HepG2 (cell line): ENCODE measurements around the gene ANXA5. TPM values are rescaled to one million over a fixed set of nuclear protein-coding genes. Genes with fewer than 3 reads are reported as not detected.
A peak's percentile ranks its signal among the peaks of the same experiment; 100 is the strongest.

ENCODE experiments used
- EHMT2 ChIP-seq: fragments of 200-600 bp; sonication (generic); IDR thresholded peaks from 2 replicates; pipeline ENCODE4 v1.7.0; 2017; ENCODE audit warnings: antibody characterized with exemption, low read depth, low read length, borderline replicate concordance
- ERF ChIP-seq: IDR thresholded peaks from 2 replicates; pipeline ENCODE4 v1.6.1; 2018; ENCODE audit warnings: missing biosample characterization, missing genetic modification reagents
- FOXP1 ChIP-seq, 2 experiments: fragments of 450-650 bp in 1 of 2; IDR thresholded peaks; 2 replicates each; pipeline ENCODE4 v1.6.1; 2017 to 2018; ENCODE audit warnings: antibody characterized with exemption in 1 of 2
- GZF1 ChIP-seq: sonication (generic); formaldehyde crosslinking; IDR thresholded peaks from 2 replicates; pipeline ENCODE4 v1.5.1; 2020; ENCODE audit warnings: mild to moderate bottlenecking, missing genetic modification reagents
- HMGA1 ChIP-seq: sonication (generic); formaldehyde crosslinking; conservative IDR thresholded peaks from 2 replicates; pipeline ENCODE4 v1.4.0; 2020; ENCODE audit warnings: missing genetic modification reagents
- KDM3A ChIP-seq: IDR thresholded peaks from 2 replicates; pipeline ENCODE4 v1.6.1; 2018; ENCODE audit warnings: low read depth, missing compliant biosample characterization
- MEF2D ChIP-seq: sonication (generic); formaldehyde crosslinking; IDR thresholded peaks from 2 replicates; pipeline ENCODE4 v1.5.1; 2020; ENCODE audit warnings: mild to moderate bottlenecking, missing genetic modification reagents
- MIER2 ChIP-seq: IDR thresholded peaks from 2 replicates; pipeline ENCODE4 v1.6.1; 2016; ENCODE audit warnings: missing biosample characterization, missing genetic modification reagents
- NCOA1 ChIP-seq: sonication (generic); formaldehyde crosslinking; IDR thresholded peaks from 2 replicates; pipeline ENCODE4 v1.9.0; 2021; ENCODE audit warnings: missing genetic modification reagents
- NFKBIZ ChIP-seq: IDR thresholded peaks from 2 replicates; pipeline ENCODE4 v1.6.1; 2018; ENCODE audit warnings: missing genetic modification reagents, missing compliant biosample characterization
- PLRG1 ChIP-seq: fragments of 450-650 bp; conservative IDR thresholded peaks from 2 replicates; pipeline ENCODE4 v1.6.1; 2016
- SIX1 ChIP-seq: sonication (generic); formaldehyde crosslinking; IDR thresholded peaks from 2 replicates; pipeline ENCODE4 v1.4.0; 2020; ENCODE audit warnings: missing genetic modification reagents, borderline replicate concordance
- SMAD3 ChIP-seq: sonication (generic); formaldehyde crosslinking; IDR thresholded peaks from 2 replicates; pipeline ENCODE4 v1.4.0; 2020; ENCODE audit warnings: missing genetic modification reagents
- TAF1 ChIP-seq: sonication (generic); formaldehyde crosslinking; IDR thresholded peaks from 2 replicates; pipeline ENCODE4 v1.4.0; 2020; ENCODE audit warnings: missing genetic modification reagents
- TSC22D2 ChIP-seq: sonication (generic); formaldehyde crosslinking; IDR thresholded peaks from 2 replicates; pipeline ENCODE4 v1.5.1; 2020; ENCODE audit warnings: missing genetic modification reagents, mild to moderate bottlenecking, borderline replicate concordance
- U2AF1 ChIP-seq: fragments of 200-400 bp; formaldehyde crosslinking; optimal IDR thresholded peaks from 2 replicates; pipeline ENCODE3; 2017; ENCODE audit warnings: mild to moderate bottlenecking, low read depth, low read length
- ZIK1 ChIP-seq: sonication (generic); formaldehyde crosslinking; IDR thresholded peaks from 2 replicates; pipeline ENCODE4 v1.5.0; 2020; ENCODE audit warnings: mild to moderate bottlenecking, low read depth, missing genetic modification reagents, borderline replicate concordance
- ZMYM4 ChIP-seq: sonication (generic); formaldehyde crosslinking; IDR thresholded peaks from 2 replicates; pipeline ENCODE4 v1.8.1; 2023; ENCODE audit warnings: mild to moderate bottlenecking, missing genetic modification reagents
- ZNF296 ChIP-seq: sonication (generic); formaldehyde crosslinking; conservative IDR thresholded peaks from 2 replicates; pipeline ENCODE4 v1.5.0; 2020; ENCODE audit warnings: mild to moderate bottlenecking, missing genetic modification reagents
- ZNF335 ChIP-seq: sonication (generic); formaldehyde crosslinking; IDR thresholded peaks from 2 replicates; pipeline ENCODE4 v1.4.0; 2020; ENCODE audit warnings: missing genetic modification reagents
- ZNF451 ChIP-seq: sonication (generic); formaldehyde crosslinking; IDR thresholded peaks from 2 replicates; pipeline ENCODE4 v1.5.0; 2020; ENCODE audit warnings: mild to moderate bottlenecking, missing genetic modification reagents
- ZNF577 ChIP-seq: sonication (generic); formaldehyde crosslinking; IDR thresholded peaks from 2 replicates; pipeline ENCODE4 v1.4.0; 2020; ENCODE audit warnings: mild to moderate bottlenecking, low read depth, missing genetic modification reagents, borderline replicate concordance
- ZNF619 ChIP-seq: sonication (generic); formaldehyde crosslinking; IDR thresholded peaks from 2 replicates; pipeline ENCODE4 v1.4.0; 2020; ENCODE audit warnings: mild to moderate bottlenecking, missing genetic modification reagents
- ZNF83 ChIP-seq: sonication (generic); formaldehyde crosslinking; IDR thresholded peaks from 2 replicates; pipeline ENCODE4 v1.4.0; 2020; ENCODE audit warnings: missing genetic modification reagents, mild to moderate bottlenecking, borderline replicate concordance
- ZSCAN21 ChIP-seq: sonication (generic); formaldehyde crosslinking; IDR thresholded peaks from 2 replicates; pipeline ENCODE4 v1.8.0; 2022; ENCODE audit warnings: mild to moderate bottlenecking, missing genetic modification reagents, moderate library complexity, borderline replicate concordance
- polyA plus RNA-seq, 8 experiments: library from polyadenylated mRNA; depleted of rRNA in 3 of 8; stranded (reverse) in 7 of 8; unstranded in 1 of 8; fragments of >200 nt; fragmentation: Illumina TruSeq in 4 of 8; extraction: Trizol in 4 of 8; gene quantifications; 2 replicates each; pipeline versions ENCODE4 v1.2.1 to v1.2.3, GENCODE V29; 2011 to 2016; ENCODE audit warnings: low read depth in 4 of 8, missing spikeins in 1 of 8, mixed read lengths in 1 of 8; ENCODE audit not compliant: insufficient read depth in 1 of 8
- total RNA-seq, 5 experiments: library from RNA; depleted of rRNA; stranded (reverse); fragments of >200 nt; fragmentation: Illumina TruSeq; extraction: Trizol; gene quantifications; 2 replicates each; pipeline ENCODE4 v1.2.3, GENCODE V29; 2016; ENCODE audit warnings: low read depth in 1 of 5
- TF ChIP-seq, protein P1 (sequence below): IDR thresholded peaks from 2 replicates; pipeline ENCODE4 v1.6.1; 2016
- TF ChIP-seq, protein P2 (sequence below): sonication (generic); formaldehyde crosslinking; IDR thresholded peaks from 2 replicates; pipeline ENCODE4 v1.4.0; 2020; ENCODE audit warnings: mild to moderate bottlenecking, missing genetic modification reagents
- TF ChIP-seq, protein P3 (sequence below): sonication (generic); formaldehyde crosslinking; IDR thresholded peaks from 2 replicates; pipeline ENCODE4 v1.4.0; 2020; ENCODE audit warnings: missing genetic modification reagents, low read depth, mild to moderate bottlenecking, borderline replicate concordance
- TF ChIP-seq, protein P4 (sequence below): sonication (generic); formaldehyde crosslinking; IDR thresholded peaks from 2 replicates; pipeline ENCODE4 v1.5.0; 2020; ENCODE audit warnings: mild to moderate bottlenecking, missing genetic modification reagents, moderate library complexity

The ANXA5 gene
- total and polyA plus RNA-seq, 2 of the 13 experiments (the other 11 are each of a cell fraction or from before 2014, with no cell fraction given), result 209 to 342 TPM

DNA sequence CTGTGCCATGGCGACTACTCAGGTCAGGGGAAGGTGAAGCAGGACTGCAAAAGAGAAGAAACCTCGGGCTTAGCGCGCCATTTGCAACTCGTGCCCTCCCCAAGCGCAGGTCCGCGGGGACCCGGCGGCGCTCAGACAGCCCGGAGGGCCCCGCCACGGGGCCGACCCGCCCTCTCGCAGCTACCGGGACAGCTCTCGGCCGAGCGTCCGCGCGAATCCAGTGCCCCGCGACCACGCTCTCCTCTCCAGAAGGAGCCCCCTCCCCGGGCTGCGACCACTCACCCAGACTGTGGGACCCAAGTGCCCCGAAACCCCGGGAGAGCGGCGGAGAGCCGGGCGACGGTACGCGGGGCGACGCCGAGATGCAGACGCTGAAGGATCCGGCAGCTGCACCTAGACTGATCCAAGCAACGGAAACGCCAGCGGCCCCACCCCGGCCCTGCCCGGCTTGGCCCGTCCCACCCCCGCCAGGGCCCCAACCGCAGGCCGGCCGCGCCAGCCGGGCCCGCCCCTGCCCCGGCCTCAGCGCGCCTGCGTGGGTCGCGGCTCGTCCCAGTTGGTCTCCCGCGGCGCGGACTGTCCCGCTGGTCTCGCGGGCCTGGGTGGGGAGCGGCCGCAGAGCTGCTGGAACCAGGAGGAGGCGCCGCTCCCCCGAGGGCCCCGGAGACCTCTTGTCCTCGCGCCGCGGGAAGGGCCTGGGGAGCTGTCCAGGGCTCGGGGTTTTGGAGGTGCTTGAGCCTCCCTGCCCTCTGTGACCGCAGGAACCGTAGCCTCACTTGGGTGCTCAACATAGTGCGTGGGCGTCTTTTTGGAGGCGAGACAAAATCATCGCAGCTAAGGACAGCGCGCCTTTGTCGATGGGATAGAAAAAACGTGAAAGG lies at the start of gene ANXA5 (continued):
- no peak for TF ChIP-seq U2AF1
- no peak for TF ChIP-seq KDM3A (CRISPR knock-in tag)
- TF ChIP-seq GZF1 (CRISPR knock-in tag), result no peak
- TF ChIP-seq EHMT2, result no peak
- 0 out of 2 replicates have a peak, but pooled peaks have one; percentile 17 for TF ChIP-seq NFKBIZ (CRISPR knock-in tag)
- TF ChIP-seq SMAD3 (CRISPR knock-in tag), result no peak
- peak; percentile 80 for TF ChIP-seq MIER2 (CRISPR knock-in tag)
- peak; percentile 18; the same call in 1 of the 2 replicates for TF ChIP-seq ZSCAN21 (CRISPR knock-in tag)
- TF ChIP-seq, protein P1, sequence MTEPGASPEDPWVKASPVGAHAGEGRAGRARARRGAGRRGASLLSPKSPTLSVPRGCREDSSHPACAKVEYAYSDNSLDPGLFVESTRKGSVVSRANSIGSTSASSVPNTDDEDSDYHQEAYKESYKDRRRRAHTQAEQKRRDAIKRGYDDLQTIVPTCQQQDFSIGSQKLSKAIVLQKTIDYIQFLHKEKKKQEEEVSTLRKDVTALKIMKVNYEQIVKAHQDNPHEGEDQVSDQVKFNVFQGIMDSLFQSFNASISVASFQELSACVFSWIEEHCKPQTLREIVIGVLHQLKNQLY (CRISPR knock-in tag), result no peak
- TF ChIP-seq ZMYM4, result 0 out of 2 replicates have a peak, but pooled peaks have one; percentile 30
- TF ChIP-seq, protein P2, sequence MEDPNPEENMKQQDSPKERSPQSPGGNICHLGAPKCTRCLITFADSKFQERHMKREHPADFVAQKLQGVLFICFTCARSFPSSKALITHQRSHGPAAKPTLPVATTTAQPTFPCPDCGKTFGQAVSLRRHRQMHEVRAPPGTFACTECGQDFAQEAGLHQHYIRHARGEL (CRISPR knock-in tag), result no peak
- no peak for TF ChIP-seq ZNF451 (CRISPR knock-in tag)
- no peak for TF ChIP-seq TSC22D2
- TF ChIP-seq ZNF296, result no peak
- no peak for TF ChIP-seq HMGA1 (CRISPR knock-in tag)
- TF ChIP-seq, protein P3, sequence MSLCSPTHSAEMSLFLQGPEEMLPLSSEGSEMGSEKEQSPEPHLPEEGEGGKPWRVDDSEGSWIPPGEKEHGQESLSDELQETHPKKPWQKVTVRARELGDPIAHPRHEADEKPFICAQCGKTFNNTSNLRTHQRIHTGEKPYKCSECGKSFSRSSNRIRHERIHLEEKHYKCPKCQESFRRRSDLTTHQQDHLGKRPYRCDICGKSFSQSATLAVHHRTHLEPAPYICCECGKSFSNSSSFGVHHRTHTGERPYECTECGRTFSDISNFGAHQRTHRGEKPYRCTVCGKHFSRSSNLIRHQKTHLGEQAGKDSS (CRISPR knock-in tag), result 0 out of 2 replicates have a peak, but pooled peaks have one; percentile 38
- TF ChIP-seq, protein P4, sequence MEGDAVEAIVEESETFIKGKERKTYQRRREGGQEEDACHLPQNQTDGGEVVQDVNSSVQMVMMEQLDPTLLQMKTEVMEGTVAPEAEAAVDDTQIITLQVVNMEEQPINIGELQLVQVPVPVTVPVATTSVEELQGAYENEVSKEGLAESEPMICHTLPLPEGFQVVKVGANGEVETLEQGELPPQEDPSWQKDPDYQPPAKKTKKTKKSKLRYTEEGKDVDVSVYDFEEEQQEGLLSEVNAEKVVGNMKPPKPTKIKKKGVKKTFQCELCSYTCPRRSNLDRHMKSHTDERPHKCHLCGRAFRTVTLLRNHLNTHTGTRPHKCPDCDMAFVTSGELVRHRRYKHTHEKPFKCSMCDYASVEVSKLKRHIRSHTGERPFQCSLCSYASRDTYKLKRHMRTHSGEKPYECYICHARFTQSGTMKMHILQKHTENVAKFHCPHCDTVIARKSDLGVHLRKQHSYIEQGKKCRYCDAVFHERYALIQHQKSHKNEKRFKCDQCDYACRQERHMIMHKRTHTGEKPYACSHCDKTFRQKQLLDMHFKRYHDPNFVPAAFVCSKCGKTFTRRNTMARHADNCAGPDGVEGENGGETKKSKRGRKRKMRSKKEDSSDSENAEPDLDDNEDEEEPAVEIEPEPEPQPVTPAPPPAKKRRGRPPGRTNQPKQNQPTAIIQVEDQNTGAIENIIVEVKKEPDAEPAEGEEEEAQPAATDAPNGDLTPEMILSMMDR (CRISPR knock-in tag), result peak; percentile 51
- no peak for TF ChIP-seq ZNF619 (CRISPR knock-in tag)
- no peak for TF ChIP-seq SIX1 (CRISPR knock-in tag)
- TF ChIP-seq FOXP1 (IDR thresholded peaks at IDR 0.05), result no peak
- TF ChIP-seq FOXP1 (CRISPR knock-in tag; IDR thresholded peaks at IDR 0.05), result no peak
- no peak for TF ChIP-seq PLRG1
- TF ChIP-seq ZNF83 (CRISPR knock-in tag), result no peak
- no peak for TF ChIP-seq ZNF577 (CRISPR knock-in tag)
- TF ChIP-seq ZNF335, result 0 out of 2 replicates have a peak, but pooled peaks have one; percentile 43
- TF ChIP-seq ERF (CRISPR knock-in tag), result peak; percentile 53; the same call in 1 of the 2 replicates
- TF ChIP-seq TAF1, result peak; percentile 90
- TF ChIP-seq ZIK1 (CRISPR knock-in tag), result no peak
- TF ChIP-seq NCOA1 (CRISPR knock-in tag), result no peak
- TF ChIP-seq MEF2D (CRISPR knock-in tag), result no peak
